GM12872 (cell line): ENCODE measurements around the gene PRKCI.

ENCODE experiments used
- CTCF ChIP-seq: IDR thresholded peaks from 3 replicates; pipeline ENCODE4 v1.5.1; 2011; ENCODE audit warnings: low read depth, mild to moderate bottlenecking, low read length, moderate library complexity; ENCODE audit not compliant: insufficient read depth

PRKCI gene

GRCh38 chr3:170258105-170258487 lies 35.9 kb downstream of the PRKCI start:
- no peak for TF ChIP-seq CTCF

GRCh38 chr3:170259907-170260306 lies 37.7 kb downstream of the PRKCI start:
- no peak for TF ChIP-seq CTCF

GRCh38 chr3:170267793-170268192 lies 45.6 kb downstream of the PRKCI start:
- TF ChIP-seq CTCF: no peak

GRCh38 chr3:170270282-170270881 lies 48.2 kb downstream of the PRKCI start:
- TF ChIP-seq CTCF: no peak

GRCh38 chr3:170274641-170275040 lies 52.4 kb downstream of the PRKCI start:
- TF ChIP-seq CTCF: no peak

GRCh38 chr3:170275832-170276231 lies 53.6 kb downstream of the PRKCI start:
- no peak for TF ChIP-seq CTCF

GRCh38 chr3:170277833-170278580 lies 55.8 kb downstream of the PRKCI start:
- no peak for TF ChIP-seq CTCF
